Measurements from ENCODE around the gene CLASRP.

CLASRP gene

GRCh38 chr19:45087531-45087930 lies 48.7 kb downstream of the CLASRP start:
- peak; percentile 67 for DNase-seq

- DNase-seq, result no peak
Measured at GRCh38 chr19:45090034-45090433, 51.2 kb downstream of the CLASRP start.

GRCh38 chr19:45090606-45091005 lies 51.8 kb downstream of the CLASRP start:
- no peak for DNase-seq

- peak; percentile 94 for DNase-seq
Measured at GRCh38 chr19:45091031-45091923, 52.4 kb downstream of the CLASRP start.

- peak; percentile 93 for DNase-seq
Measured at GRCh38 chr19:45092747-45093678, 54.2 kb downstream of the CLASRP start, which contains the start of gene PPP1R37. PPP1R37 (plus strand) TSS chr19:45093179; CDS start chr19:45093326, 147 bp downstream.

GRCh38 chr19:45094137-45094536 lies 55.3 kb downstream of the CLASRP start:
- no peak for DNase-seq

- no peak for DNase-seq
Measured at GRCh38 chr19:45094707-45095106, 55.9 kb downstream of the CLASRP start.

- DNase-seq, result no peak
Measured at GRCh38 chr19:45095496-45096413, 56.9 kb downstream of the CLASRP start.

GRCh38 chr19:45096700-45097099 lies 57.9 kb downstream of the CLASRP start:
- DNase-seq, result no peak

GRCh38 chr19:45097450-45097775 lies 58.6 kb downstream of the CLASRP start:
- DNase-seq, result no peak

- no peak for DNase-seq
Measured at GRCh38 chr19:45097776-45098520, 59.1 kb downstream of the CLASRP start.

GRCh38 chr19:45098521-45099466 lies 59.9 kb downstream of the CLASRP start:
- no peak for DNase-seq

GRCh38 chr19:45099467-45100191 lies 60.8 kb downstream of the CLASRP start:
- no peak for DNase-seq

GRCh38 chr19:45100201-45100600 lies 61.4 kb downstream of the CLASRP start:
- DNase-seq, result no peak

- no peak for DNase-seq
Measured at GRCh38 chr19:45100846-45101252, 62.0 kb downstream of the CLASRP start.

GRCh38 chr19:45101806-45102205 lies 63.0 kb downstream of the CLASRP start:
- DNase-seq, result no peak

GRCh38 chr19:45102481-45102880 lies 63.6 kb downstream of the CLASRP start:
- no peak for DNase-seq

GRCh38 chr19:45103156-45103507 lies 64.3 kb downstream of the CLASRP start:
- DNase-seq, result peak; percentile 53

GRCh38 chr19:45103508-45104319 lies 64.9 kb downstream of the CLASRP start:
- no peak for DNase-seq
